ENCODE measurements around the gene MTARC2.

- TF ChIP-seq CTCF (CRISPR knock-in tag; IDR thresholded peaks at IDR 0.05): no peak
- TF ChIP-seq, protein P1, sequence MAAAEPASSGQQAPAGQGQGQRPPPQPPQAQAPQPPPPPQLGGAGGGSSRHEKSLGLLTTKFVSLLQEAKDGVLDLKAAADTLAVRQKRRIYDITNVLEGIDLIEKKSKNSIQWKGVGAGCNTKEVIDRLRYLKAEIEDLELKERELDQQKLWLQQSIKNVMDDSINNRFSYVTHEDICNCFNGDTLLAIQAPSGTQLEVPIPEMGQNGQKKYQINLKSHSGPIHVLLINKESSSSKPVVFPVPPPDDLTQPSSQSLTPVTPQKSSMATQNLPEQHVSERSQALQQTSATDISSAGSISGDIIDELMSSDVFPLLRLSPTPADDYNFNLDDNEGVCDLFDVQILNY (CRISPR knock-in tag; conservative IDR thresholded peaks at IDR 0.05): no peak
- TF ChIP-seq NBN (conservative IDR thresholded peaks at IDR 0.05): no peak
- no peak for TF ChIP-seq HOMEZ (CRISPR knock-in tag; IDR thresholded peaks at IDR 0.05; ENCODE audit: low read depth)
- TF ChIP-seq SMC3 (IDR thresholded peaks at IDR 0.05; ENCODE audit: low read length): no peak
- no peak for TF ChIP-seq HDAC2 (CRISPR knock-in tag; IDR thresholded peaks at IDR 0.05)
- no peak for TF ChIP-seq KLF9 (CRISPR knock-in tag; IDR thresholded peaks at IDR 0.05; ENCODE audit: low read depth)
- no peak for TF ChIP-seq ZNF580 (CRISPR knock-in tag; IDR thresholded peaks at IDR 0.05; ENCODE audit: borderline replicate concordance, low read depth)
- TF ChIP-seq DPF2 (CRISPR knock-in tag; IDR thresholded peaks at IDR 0.05; ENCODE audit: borderline replicate concordance, low read depth): no peak
Observed at GRCh38 chr1:220741349-220741748, 6.8 kb upstream of the MTARC2 start.

Data from HepG2 (cell line).